HG02884 (cell line): ENCODE results near the gene CTNNBL1.
A peak's percentile ranks its signal among the peaks of the same experiment; 100 is the strongest.
"Not testable (repeated sequence)": the region's sequence is repeated elsewhere in the genome, so short reads cannot be mapped to it uniquely, and the experiment has no call there.

Source experiments
- ATAC-seq: cut with Tn5 transposase; IDR thresholded peaks from one replicate; pipeline ENCODE4 v1.9.1; 2021; ENCODE audit warnings: mild to moderate bottlenecking, moderate library complexity; ENCODE audit not compliant: unreplicated experiment

Gene CTNNBL1

DNA sequence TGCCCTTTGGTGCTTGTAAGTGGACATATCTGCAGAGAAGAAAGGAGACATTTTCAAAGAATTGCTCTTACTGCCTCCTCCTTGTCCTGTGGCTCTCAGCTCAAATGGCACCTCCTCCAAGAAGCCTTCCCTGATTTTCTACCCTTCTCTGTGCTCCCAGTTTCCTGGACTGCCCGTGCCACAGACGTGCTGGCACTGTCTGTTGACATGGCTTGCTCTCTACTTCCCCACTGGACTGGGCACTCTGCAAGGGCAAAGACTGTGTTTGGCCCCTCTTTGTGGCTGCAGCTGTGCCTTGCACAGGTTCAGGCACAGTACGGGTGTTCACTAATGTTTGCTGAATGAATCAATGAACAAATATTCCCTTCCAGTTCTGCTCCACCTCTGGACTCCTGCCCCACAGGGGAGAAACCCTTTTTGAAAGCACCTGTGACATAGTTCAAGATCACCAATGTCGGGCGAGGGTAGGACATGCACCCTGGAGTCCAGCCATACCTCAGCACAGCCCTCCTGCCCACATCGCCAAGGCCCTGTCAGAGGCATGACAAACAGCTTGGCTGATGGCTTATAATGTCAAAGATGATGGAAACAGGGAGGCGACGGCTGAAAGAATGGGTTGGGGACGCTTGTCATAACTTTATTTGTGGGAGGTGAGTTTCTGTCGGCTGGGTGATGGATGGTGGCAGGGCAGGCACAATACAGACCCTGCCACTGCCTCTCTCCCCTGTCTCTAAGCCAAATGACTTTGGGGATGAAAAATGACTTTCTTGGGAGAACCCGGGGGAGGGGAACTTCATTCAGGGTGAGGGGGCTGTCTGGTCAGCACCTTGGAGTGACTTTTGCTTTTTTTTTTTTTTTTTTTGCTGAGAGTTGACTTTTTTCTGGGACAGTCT is 15.6 kb upstream of the CTNNBL1 start:
- no peak for ATAC-seq

DNA sequence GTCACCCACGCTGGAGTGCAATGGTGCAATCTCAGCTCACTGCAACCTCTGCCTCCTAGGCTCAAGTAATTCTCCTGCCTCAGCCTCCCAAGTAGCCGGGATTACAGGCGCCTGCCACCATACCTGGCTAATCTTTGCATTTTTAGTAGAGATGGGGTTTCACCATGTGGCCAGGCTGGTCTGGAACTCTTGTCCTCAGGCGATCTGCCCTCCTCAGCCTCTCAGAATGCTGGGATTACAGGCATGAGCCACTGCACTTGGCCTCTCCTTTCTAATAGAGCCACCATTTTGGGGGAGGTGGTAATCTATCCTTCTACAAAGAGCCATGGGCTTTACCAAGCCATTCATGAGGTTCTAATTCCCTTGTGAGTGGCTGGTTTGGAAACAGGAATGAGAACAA is 14.1 kb upstream of the CTNNBL1 start:
- not testable (repeated sequence) for ATAC-seq

DNA sequence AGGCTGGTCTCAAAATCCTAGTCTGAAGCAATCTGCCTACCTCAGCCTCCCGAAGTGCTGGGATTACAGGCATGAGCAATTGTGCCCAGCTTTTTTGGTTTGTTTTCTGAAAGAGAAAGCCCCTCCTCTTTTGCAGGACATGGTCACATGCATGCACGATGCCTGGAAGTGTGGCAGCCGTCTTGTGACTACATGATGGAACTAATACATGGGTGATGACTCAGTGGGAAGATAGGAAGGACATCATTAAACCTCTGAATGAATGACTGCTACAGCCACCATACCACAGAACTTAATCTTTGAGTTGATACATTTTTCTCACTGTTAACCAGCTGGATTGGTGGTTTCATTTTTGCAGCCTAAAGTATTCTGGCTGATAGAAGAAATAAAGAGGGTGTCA is 13.4 kb upstream of the CTNNBL1 start:
- ATAC-seq = no peak

DNA sequence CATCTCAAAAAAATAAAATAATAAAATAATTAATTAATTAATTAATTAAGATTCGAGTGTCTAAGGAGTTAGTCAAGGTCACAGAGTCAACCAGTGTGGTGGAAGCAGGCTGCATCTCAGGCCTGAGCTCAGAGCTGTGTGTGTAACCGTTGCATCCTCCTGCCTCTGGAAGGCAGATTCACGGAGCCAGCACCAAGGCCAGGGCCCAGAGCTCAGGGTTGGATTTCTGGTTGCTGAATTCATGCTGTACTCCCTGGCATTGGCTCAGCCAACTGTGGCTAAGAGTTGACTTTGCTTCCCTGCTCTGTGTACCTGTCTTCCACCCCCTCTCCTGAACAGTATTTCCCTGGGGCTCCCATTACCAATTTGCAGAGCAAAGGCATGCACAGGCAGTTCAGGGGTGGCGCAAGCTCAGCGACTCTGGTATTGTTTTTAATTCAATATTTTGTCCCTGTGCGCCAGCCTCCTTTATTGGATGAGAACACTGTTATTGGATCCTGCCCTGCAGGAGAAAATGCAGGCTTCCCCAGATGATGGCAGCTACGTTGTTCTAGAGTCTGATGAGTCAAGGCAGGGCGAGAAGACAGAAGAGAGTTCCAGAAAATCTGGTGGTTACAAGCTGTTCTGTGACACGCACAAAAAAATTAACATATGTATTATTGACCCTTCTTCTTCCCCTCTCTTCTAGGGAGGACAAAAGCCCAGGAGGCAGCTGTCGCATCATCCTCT is 12.3 kb upstream of the CTNNBL1 start:
- no peak for ATAC-seq

DNA sequence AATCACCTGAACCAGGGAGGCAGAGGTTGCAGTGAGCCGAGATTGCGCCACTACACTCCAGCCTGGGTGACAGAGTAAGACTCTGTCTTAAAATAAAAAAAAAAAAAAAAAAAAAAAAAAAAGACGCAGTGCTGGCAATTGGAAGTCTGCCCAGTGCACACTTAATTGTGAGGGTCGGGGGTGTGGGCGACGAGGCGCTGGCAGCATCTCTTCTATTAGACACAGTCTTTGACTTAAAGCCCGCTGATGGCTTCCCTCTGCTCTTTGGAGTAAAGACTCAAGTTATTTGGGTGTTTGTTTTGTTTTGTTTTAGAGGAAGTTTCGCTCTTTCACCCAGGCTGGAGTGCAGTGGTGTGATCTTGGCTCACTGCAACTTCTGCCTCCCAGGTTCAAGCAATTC is 10.7 kb upstream of the CTNNBL1 start:
- not testable (repeated sequence) for ATAC-seq

DNA sequence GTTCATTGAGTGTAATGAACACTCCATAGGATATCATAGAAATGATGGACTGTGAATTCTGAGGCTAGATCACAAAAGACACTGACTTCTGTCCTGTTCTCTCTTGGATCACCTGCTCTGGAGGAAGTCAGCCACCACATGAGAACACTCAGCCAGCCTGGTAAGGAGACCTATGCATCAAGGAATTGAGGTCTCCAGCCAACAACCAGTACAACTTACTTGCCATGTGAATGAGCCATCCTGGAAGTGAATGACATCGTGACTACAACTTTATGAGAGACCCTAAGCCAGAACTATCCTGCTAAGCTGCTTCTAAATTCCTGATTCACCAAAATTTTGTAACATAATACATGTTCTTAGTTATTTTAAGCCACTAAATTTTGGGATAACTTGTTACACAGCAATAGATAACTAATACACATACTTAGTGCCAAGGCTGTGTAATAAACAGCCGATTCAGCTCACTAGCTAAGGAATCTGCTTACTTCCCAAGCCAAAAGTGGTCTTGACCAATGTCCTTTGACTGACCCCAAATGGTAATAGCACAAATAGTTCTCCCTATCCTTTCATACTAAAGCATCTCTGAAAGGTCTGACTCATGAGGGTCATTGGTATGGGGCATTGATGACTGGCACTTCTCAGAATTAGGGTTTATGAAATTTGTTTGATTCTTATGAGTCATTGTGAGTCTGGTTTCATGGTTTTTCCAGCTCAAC is 6.9 kb upstream of the CTNNBL1 start:
- ATAC-seq = no peak

DNA sequence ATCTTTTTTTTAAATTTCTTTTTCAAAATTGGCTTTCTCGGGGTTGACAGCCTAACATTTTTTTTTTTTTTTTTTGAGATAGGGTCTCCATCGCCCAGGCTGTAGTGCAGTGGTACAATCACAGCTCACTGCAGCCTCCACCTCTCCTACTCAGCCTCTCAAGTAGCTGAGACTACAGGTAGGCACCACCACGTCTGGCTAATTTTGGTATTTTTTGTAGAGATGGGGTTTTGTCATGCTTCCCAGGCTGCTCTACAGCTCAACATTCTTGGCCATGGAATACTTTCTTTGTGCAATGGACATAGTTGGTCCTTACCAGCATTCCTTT is 6.4 kb upstream of the CTNNBL1 start:
- no peak for ATAC-seq

DNA sequence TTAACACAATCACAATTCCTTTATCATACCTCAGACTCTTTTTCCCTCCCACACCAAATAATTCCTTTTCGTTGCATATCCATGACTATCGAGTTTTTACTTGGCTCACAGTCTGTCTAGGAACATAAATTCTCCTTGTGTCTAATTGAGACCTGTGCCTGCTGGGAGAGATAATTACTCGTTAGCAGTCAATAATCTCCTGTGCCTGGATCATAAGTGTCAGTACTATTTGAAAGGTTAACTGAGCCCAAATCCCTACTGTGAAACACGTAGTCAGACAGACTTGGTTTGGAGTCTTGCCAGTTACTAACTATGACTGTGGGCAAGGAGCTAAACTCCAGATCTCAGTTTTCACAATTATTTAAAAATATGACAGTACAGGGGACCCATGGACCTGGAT is 5.7 kb upstream of the CTNNBL1 start:
- no peak for ATAC-seq

DNA sequence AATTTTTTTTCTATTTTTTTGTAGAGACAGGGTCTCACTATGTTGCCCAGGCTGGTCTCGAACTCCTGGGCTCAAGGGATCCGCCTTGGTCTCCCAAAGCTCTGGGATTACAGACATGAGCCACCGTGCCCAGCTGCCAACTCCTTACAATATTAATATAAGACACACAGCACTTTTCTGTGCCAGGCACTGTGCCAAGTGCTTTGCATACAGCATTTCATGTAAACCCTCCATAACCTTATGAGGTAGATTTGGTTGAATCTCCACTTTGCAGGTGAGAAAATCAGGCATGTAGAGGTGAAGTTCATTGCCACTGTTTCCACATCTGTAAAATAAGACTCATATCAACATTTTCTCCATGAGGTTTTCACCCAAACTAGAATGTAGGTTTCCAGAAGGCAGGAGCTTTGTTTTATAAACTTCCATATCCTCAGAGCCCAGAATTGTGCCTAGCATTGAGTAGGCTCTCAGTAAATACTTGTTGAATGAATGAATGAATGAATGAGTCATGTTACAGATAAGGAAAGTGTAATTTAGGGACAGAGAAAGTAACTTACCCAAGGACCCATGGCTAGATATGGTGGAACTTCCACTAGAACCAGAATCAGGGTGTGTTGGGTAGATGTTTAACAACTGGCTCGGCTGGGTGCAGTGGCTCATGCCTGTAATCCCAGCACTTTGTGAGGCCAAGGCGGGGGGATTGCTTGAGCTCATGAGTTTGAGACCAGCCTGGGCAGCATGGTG is 3.0 kb upstream of the CTNNBL1 start:
- no peak for ATAC-seq

DNA sequence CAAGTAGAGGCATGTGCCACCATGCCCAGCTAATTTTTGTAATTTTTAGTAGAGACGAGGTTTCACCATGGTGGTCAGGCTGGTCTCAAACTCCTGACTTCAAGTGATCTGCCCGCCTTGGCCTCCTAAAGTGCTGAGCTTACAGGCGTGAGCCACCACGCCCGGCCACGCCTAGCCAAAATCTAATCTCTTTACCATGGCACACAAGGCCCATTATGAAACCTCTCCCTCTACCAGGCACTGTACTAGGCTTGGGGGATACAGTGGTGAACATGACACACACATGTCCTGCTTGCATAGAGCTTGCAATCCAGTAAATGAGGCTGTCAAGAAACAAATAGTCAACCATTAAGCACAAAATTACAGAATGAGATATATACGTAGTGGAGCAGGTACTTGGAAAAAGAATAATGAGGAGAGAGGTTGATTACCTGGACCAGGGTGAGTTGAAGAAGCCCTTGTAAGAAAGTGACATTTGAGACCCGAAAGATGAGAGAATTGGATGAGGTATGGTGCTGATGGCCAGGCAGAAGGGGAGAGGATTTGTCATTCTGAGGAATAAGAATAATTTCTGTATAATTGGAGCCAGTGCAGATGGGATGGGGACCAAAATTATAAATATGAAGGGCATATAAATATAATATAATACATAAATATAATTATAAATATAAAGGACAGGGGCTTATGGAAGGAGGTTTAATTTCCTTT is 1.2 kb upstream of the CTNNBL1 start:
- no peak for ATAC-seq

DNA sequence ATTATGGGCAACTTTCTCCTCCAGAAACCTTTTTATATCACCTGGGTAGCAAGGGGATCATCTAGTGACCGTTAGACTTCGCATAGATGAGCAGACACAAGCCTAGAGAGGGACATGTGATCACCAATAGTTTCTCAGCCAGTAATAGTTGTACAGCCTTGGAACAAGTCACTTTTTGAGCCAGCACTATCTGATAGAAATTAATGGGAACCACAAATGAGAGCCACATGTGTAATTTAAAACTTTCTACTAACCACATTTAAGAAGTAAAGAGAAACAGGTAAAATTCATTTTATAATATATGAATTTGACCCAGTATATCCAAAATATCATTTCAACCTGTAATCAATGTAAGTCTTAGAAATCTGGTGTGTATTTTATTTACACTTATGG is 592 bp upstream of the CTNNBL1 start:
- ATAC-seq = no peak

DNA sequence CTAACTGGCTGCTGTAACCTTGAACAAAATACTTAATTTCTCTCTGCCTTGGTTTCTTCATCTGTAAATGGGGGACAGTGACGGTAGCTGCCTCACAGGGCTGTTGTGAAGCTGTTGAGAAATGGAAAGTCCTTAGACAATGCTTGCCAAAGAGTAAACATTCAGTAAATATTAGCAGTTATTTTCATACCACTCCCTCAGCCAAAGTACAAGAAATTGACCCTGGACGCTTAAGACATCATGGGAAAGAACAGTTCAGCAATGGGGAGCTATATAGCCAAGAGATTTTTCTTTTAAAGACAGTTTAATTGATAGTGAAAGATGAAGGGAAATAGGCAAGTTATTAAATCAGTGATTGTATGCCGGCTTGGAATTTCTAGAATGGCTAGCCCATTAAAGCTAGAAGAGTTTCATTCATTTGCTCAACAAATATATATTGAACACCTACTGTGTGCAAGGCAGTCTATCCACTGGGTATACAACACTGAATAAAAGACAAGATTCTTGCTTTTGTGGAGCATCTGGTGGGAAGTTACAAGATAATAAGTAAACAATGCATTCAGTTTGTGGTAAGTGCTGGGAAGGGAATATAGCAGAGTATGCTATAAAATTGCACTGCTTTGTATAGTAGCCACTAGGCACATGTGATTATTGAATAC is 2.0 kb downstream of the CTNNBL1 start:
- no peak for ATAC-seq

DNA sequence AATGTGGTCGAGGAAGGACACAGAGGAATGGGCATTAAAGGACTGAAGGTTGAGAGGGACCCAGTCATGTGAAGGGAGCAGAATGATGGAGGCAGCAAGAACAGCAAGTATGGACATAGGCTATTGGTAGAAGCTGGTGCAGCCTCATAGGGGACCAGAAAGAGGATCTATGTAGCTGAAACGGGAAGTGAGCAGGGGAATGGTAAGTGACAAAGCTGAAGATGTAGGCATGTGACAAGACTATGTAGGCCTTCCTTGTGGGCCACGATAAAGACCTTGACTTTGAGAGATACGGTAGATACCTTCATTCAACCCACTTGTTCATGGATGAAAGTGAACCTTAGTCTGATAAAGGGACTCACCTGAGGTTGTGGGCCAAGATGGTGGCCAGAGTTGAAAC is 3.5 kb downstream of the CTNNBL1 start:
- peak; percentile 65 for ATAC-seq

DNA sequence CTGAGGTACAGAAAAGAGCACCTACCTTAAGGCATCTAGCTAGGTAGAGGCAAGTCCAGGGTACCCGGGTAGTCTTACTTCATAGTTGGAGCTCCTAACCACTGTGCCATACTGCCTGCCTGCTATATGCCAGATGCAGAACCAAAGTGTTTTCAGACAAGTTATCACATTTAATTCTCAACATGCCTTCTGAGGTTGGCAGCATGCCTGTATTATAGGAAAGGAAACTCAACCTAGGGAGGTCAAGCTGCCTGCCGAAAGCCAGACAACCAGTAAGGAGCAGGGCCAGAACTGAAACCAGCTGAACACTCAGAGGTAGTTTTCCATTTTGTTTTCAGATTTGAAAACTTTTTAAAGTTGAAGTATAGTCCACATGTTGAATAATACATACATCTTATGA is 5.4 kb downstream of the CTNNBL1 start:
- ATAC-seq = no peak

DNA sequence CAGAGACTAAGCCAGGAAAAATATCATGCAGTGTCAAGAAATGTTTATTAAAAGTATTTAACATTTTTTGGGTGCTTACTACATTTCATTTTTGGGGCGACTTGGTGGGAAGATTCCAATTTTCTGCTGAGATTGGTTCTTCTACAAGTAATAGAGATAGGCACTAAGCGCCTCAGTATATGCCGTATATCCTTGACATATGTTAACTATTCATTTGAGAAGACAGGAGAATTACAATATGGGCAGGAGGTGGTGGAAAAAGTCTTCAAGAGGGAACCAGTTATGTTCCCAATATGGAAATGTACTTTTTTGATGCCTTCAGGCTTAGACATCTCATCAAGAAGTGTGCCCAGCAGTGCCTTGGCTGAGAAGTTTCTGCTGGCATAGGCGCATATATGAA is 6.5 kb downstream of the CTNNBL1 start:
- ATAC-seq = no peak

DNA sequence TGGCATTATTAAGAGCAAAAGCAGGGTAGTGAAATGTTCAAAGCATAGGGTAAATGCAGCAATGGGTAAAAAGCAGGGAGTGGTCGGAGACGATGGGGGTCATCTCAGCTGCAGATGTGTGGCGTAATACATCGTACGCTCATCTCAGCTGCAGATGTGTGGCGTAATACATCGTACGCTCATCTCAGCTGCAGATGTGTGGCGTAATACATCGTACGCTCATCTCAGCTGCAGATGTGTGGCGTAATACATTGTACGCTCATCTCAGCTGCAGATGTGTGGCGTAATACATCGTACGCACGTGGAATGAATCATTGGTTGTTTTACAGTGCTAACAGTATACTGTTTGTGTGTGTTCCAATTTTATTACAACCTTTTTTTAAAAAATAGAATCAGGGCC is 7.8 kb downstream of the CTNNBL1 start:
- not testable (repeated sequence) for ATAC-seq

DNA sequence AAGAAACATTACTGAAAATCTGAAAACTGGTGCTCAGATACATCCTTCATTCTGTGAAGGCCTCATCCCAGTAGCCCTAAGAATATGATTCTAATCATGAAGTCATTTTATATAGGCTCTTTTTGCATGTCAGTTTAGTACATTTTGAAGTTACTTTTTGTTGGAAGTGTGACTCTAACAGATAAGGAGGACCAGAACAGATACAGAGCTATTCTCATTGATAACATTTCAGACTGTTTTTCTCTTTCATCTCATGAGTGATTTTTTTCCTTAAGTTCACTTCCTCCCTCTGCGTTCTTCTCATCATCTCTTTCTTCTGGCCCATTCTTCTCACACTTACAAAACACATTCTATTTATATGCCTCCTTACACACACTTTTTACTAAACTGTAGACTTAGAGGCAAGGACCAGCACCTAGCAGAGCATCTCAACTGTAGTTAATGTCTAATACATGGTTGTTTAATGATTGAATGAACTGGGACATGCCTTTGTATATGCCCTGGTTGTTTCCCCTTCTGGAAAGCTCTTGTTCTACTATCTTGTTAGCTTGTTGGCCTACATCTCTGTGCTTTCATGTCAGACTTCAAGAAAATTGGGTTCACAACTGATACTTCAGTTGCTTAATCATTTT is 8.7 kb downstream of the CTNNBL1 start:
- ATAC-seq = no peak

DNA sequence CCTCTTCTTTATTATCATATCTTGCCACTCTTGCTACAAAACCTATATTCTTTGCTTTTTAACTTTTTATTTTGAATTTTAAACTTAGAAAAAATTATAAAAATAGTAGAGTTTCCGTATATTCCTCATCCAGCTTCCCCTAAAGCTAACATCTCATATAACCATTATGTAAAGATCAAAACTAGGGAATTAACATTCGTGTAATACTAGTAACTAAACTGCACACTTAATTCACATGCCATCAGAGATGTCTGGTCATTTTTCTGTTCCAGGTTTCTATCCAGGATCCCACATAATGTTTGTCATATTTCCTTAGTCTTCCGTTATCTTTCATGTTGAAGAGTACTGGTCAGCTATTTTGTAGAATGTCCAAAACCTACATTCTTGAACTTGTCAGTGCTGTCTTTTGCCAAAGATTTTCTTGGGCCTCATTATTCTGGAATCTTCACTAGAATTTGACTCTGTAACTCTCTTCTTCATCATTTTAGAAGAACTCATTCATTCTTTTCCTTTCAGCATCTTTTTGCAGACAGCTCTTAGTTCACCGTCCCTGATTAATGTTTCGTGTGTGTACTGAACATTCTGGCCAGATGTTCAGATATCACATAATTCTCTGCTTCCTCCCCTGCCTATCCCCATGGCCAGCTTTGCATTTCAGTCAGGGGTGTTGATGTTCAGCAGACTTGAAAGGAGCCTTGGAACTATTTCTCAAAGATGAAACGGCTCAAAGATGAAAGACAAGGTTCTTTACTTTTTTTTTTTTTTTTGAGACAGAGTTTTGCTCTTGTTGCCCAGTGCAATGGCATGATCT is 9.4 kb downstream of the CTNNBL1 start:
- ATAC-seq = no peak

DNA sequence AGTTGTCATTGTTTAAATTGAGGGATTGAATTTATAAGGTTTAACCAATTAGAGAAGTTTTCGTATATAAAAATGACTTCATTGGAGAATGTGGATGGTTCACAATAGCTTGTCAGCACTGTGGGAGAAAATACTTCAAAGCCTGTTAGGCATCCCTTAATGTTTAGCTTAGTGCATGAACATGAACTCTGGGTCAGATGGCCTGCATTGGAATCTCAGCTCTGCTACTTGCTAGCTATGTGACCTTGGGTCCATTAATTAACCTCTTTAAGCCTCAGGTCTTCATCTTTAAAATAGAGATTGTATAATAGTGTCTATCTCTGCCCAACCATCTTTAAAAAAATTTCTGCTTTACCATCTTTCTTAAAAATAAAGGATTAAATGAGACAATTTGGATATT is 11.1 kb downstream of the CTNNBL1 start:
- no peak for ATAC-seq
